ENCODE results near the gene KCNK10. TPM values are rescaled to one million over a fixed set of nuclear protein-coding genes. Genes with fewer than 3 reads are reported as not detected.

KCNK10 gene
- total RNA-seq, 2 experiments from 2014 or later = 0.68 to 0.73 TPM

DNA sequence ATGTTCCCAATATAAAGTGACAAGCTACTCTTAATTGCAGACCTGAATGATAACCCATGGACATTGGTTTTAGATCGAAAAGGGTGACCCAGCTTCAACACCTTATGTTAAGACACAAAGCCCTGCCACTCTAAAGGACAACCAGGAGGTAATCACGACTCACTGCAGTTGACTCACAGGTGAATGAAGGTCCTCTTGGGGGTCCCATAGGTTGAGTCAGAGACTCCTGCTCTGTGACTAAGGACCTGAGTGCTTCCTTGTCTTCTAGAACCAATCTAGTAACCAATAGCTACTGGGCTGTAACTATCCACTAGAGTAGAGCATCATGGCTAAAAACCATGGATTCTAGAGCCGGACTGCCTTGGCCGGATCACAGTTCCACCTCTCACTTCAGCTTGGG is 73.8 kb downstream of the KCNK10 start:
- H3K4me3 ChIP-seq (ENCODE audit: low read depth, low read length, poor library complexity, severe bottlenecking) = no peak overlapping the region
- H3K79me2 ChIP-seq (ENCODE audit: insufficient read depth, low read depth, low read length) = no peaks in the 10 kb centered on the region
- no peaks in the 10 kb centered on the region for H3K36me3 ChIP-seq (ENCODE audit: insufficient read depth, low read length)
- POLR2A ChIA-PET = no interaction called here
- no peaks in the 10 kb centered on the region for H4K20me1 ChIP-seq (ENCODE audit: insufficient read depth, low read length)
- intact Hi-C loops (cut with micrococcal nuclease; ENCODE audit: unreplicated experiment) = no loop called here
- no TSS peak for BruUV-seq (replicated peaks)
- CTCF ChIA-PET (ENCODE audit: unreplicated experiment) = no interaction called here
- H2AFZ ChIP-seq (ENCODE audit: low read length) = no peak overlapping the region
- H3K4me2 ChIP-seq (ENCODE audit: low read length) = no peak overlapping the region
- no peak overlapping the region for H3K27ac ChIP-seq (ENCODE audit: low read depth, low read length, poor library complexity, severe bottlenecking)
- no peaks in the 10 kb centered on the region for H3K9me2 ChIP-seq (ENCODE audit: insufficient read depth, low read length)
- H3K4me1 ChIP-seq (ENCODE audit: insufficient read depth, low read length, poor library complexity, severe bottlenecking) = no peaks in the 10 kb centered on the region
- DNase-seq (ENCODE audit: low spot score) = no peak
- H3K9me3 ChIP-seq (ENCODE audit: low read length) = no peaks in the 10 kb centered on the region
- TF ChIP-seq, protein P1, sequence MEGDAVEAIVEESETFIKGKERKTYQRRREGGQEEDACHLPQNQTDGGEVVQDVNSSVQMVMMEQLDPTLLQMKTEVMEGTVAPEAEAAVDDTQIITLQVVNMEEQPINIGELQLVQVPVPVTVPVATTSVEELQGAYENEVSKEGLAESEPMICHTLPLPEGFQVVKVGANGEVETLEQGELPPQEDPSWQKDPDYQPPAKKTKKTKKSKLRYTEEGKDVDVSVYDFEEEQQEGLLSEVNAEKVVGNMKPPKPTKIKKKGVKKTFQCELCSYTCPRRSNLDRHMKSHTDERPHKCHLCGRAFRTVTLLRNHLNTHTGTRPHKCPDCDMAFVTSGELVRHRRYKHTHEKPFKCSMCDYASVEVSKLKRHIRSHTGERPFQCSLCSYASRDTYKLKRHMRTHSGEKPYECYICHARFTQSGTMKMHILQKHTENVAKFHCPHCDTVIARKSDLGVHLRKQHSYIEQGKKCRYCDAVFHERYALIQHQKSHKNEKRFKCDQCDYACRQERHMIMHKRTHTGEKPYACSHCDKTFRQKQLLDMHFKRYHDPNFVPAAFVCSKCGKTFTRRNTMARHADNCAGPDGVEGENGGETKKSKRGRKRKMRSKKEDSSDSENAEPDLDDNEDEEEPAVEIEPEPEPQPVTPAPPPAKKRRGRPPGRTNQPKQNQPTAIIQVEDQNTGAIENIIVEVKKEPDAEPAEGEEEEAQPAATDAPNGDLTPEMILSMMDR (conservative IDR thresholded peaks at IDR 0.05; ENCODE audit: low read length) = no peak
- TF ChIP-seq EZH2phosphoT487 (IDR thresholded peaks at IDR 0.05; ENCODE audit: borderline replicate concordance, low read depth, low read length) = no peak

DNA sequence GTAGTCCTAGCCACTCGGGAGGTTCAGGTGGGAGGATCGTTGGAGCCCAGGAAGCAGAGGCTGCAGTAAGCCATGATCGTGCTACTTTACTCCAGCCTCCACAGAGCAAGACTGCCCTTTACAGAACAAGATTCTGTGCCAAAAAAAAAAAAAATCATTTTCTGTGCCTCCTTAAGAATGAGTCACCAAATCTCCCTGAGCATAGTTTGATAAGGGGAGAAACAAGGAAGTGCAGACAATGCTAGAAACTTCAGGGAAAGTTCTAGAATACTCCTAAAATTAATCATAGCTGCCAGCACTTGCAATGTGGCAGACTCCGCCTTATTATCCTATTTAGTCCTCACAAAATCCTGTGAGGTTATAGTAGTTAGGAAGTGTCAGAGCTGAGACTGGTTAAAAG is 74.5 kb downstream of the KCNK10 start:
- H4K20me1 ChIP-seq (ENCODE audit: insufficient read depth, low read length) = no peaks in the 10 kb centered on the region
- POLR2A ChIA-PET = no interaction called here
- no peak overlapping the region for H3K27ac ChIP-seq (ENCODE audit: low read depth, low read length, poor library complexity, severe bottlenecking)
- no peaks in the 10 kb centered on the region for H3K36me3 ChIP-seq (ENCODE audit: insufficient read depth, low read length)
- TF ChIP-seq, protein P1 (conservative IDR thresholded peaks at IDR 0.05; ENCODE audit: low read length) = no peak
- TF ChIP-seq EZH2phosphoT487 (IDR thresholded peaks at IDR 0.05; ENCODE audit: borderline replicate concordance, low read depth, low read length) = no peak
- no peaks in the 10 kb centered on the region for H3K9me3 ChIP-seq (ENCODE audit: low read length)
- DNase-seq (ENCODE audit: low spot score) = no peak
- intact Hi-C loops (cut with micrococcal nuclease; ENCODE audit: unreplicated experiment) = no loop called here
- CTCF ChIA-PET (ENCODE audit: unreplicated experiment) = no interaction called here
- H3K4me1 ChIP-seq (ENCODE audit: insufficient read depth, low read length, poor library complexity, severe bottlenecking) = no peaks in the 10 kb centered on the region
- no peaks in the 10 kb centered on the region for H3K79me2 ChIP-seq (ENCODE audit: insufficient read depth, low read depth, low read length)
- BruUV-seq (replicated peaks) = no TSS peak
- H2AFZ ChIP-seq (ENCODE audit: low read length) = no peak overlapping the region
- H3K4me2 ChIP-seq (ENCODE audit: low read length) = no peak overlapping the region
- no peaks in the 10 kb centered on the region for H3K9me2 ChIP-seq (ENCODE audit: insufficient read depth, low read length)
- H3K4me3 ChIP-seq (ENCODE audit: low read depth, low read length, poor library complexity, severe bottlenecking) = no peak overlapping the region

DNA sequence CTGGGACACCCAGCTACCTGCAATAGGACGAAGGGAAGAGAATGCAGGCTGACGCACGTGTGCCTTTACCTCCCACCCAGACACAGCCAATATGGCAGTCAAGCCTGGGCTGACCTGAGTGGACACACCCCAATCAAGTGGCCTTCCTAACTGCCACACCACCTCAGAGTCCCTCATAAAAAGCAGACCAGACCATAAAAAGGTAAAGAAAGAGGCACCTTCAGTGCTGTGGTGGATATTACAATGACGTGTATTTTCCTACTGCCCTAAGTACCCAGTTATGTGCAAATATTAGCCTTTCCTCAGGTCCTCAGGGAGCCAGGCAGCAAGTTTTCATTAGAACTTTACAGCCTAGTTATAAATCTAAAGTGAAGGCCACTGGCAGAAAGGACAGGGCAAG is 75.8 kb downstream of the KCNK10 start:
- BruUV-seq (replicated peaks) = no TSS peak
- ChIA-PET POLR2A (no interaction called here), CTCF (ENCODE audit: unreplicated experiment) (no interaction called here)
- Histone ChIP-seq H4K20me1 (ENCODE audit: insufficient read depth, low read length) (no peaks in the 10 kb centered on the region), H2AFZ (ENCODE audit: low read length) (no peak overlapping the region), H3K9me3 (ENCODE audit: low read length) (no peaks in the 10 kb centered on the region), H3K4me2 (ENCODE audit: low read length) (no peak overlapping the region), H3K9me2 (ENCODE audit: insufficient read depth, low read length) (no peaks in the 10 kb centered on the region), H3K79me2 (ENCODE audit: insufficient read depth, low read depth, low read length) (no peaks in the 10 kb centered on the region), H3K4me3 (ENCODE audit: low read depth, low read length, poor library complexity, severe bottlenecking) (no peak overlapping the region), H3K36me3 (ENCODE audit: insufficient read depth, low read length) (no peaks in the 10 kb centered on the region), H3K27ac (ENCODE audit: low read depth, low read length, poor library complexity, severe bottlenecking) (no peak overlapping the region), H3K4me1 (ENCODE audit: insufficient read depth, low read length, poor library complexity, severe bottlenecking) (no peaks in the 10 kb centered on the region)
- DNase-seq (ENCODE audit: low spot score) = no peak
- TF ChIP-seq, protein P1 (conservative IDR thresholded peaks at IDR 0.05; ENCODE audit: low read length) = no peak
- no peak for TF ChIP-seq EZH2phosphoT487 (IDR thresholded peaks at IDR 0.05; ENCODE audit: borderline replicate concordance, low read depth, low read length)
- intact Hi-C loops (cut with micrococcal nuclease; ENCODE audit: unreplicated experiment) = no loop called here

Data from OCI-LY7 (cell line).